K562 (cell line): ENCODE data around the gene EFEMP2. TPM values are rescaled to one million over a fixed set of nuclear protein-coding genes. Genes with fewer than 3 reads are reported as not detected.

Experiments used
- ATF1 ChIP-seq, 2 experiments: fragments of 450-650 bp in 1 of 2; IDR thresholded peaks; 2 replicates each; pipeline ENCODE4 v1.6.1; 2016; ENCODE audit warnings: missing compliant biosample characterization in 1 of 2, missing genetic modification characterization in 1 of 2
- BRD9 ChIP-seq: fragments of 450-650 bp; IDR thresholded peaks from 2 replicates; pipeline ENCODE4 v1.6.1; 2018; ENCODE audit warnings: low read depth; ENCODE audit not compliant: partially characterized antibody
- CCAR2 ChIP-seq: fragments of 200-400 bp; formaldehyde crosslinking; IDR thresholded peaks from 2 replicates; pipeline ENCODE4 v1.6.1; 2017; ENCODE audit warnings: mild to moderate bottlenecking, low read depth, low read length
- E2F4 ChIP-seq: sonication (generic); formaldehyde crosslinking; IDR thresholded peaks from 2 replicates; pipeline ENCODE4 v1.8.0; 2022; ENCODE audit warnings: mild to moderate bottlenecking, low read depth, missing genetic modification reagents
- FOXK2 ChIP-seq, 2 experiments: fragments of 450-650 bp; IDR thresholded peaks in 1 of 2; conservative IDR thresholded peaks in 1 of 2; 2 replicates each; pipeline ENCODE4 v1.6.1; 2016; ENCODE audit warnings: low read depth in 2 of 2, mild to moderate bottlenecking in 1 of 2
- HCFC1 ChIP-seq: IDR thresholded peaks from 2 replicates; pipeline ENCODE4 v1.6.1; 2012; ENCODE audit warnings: low read depth, low read length, improper control_type of control experiment
- JUND ChIP-seq, 2 experiments: IDR thresholded peaks; 2 replicates in 1 of 2; 3 replicates in 1 of 2; pipeline ENCODE4 v1.6.1; 2011; ENCODE audit warnings: borderline replicate concordance in 2 of 2, low read depth in 2 of 2, low read length in 2 of 2, improper control_type of control experiment in 1 of 2, missing biosample characterization in 1 of 2, missing genetic modification characterization in 1 of 2, missing genetic modification reagents in 1 of 2
- PCBP1 ChIP-seq: fragments of 200-400 bp; formaldehyde crosslinking; IDR thresholded peaks from 2 replicates; pipeline ENCODE4 v1.6.1; 2018; ENCODE audit warnings: mild to moderate bottlenecking, low read depth, low read length; ENCODE audit not compliant: poor library complexity, severe bottlenecking
- RBM25 ChIP-seq: fragments of 200-400 bp; formaldehyde crosslinking; IDR thresholded peaks from 2 replicates; pipeline ENCODE4 v1.6.1; 2018; ENCODE audit warnings: low read length, low read depth, moderate library complexity; ENCODE audit not compliant: severe bottlenecking
- RCOR1 ChIP-seq, 2 experiments: IDR thresholded peaks; 2 replicates each; pipeline ENCODE4 v1.6.1; 2012; ENCODE audit warnings: low read depth in 2 of 2, low read length in 2 of 2, borderline replicate concordance in 1 of 2, improper control_type of control experiment in 1 of 2
- RREB1 ChIP-seq: fragments of 250-450 bp; sonication (Bioruptor Pico); IDR thresholded peaks from 2 replicates; pipeline ENCODE4 v1.4.0; 2020
- SETDB1 ChIP-seq: IDR thresholded peaks from one replicate; pipeline ENCODE4 v1.6.1; 2012; ENCODE audit warnings: low read length, control low read depth, inconsistent platforms
- SIRT6 ChIP-seq: IDR thresholded peaks from one replicate; pipeline ENCODE4 v1.6.1; 2012; ENCODE audit warnings: low read depth, mild to moderate bottlenecking, control low read depth, inconsistent platforms, low read length, moderate library complexity
- ZNF165 ChIP-seq: fragments of 250-450 bp; sonication (Bioruptor Pico); IDR thresholded peaks from 2 replicates; pipeline ENCODE4 v1.4.0; 2020; ENCODE audit warnings: borderline replicate concordance
- ZNF717 ChIP-seq: fragments of 250-450 bp; sonication (Bioruptor Pico); IDR thresholded peaks from 2 replicates; pipeline ENCODE4 v1.5.0; 2021
- polyA plus RNA-seq, 8 experiments: library from polyadenylated mRNA; depleted of rRNA in 4 of 8; stranded (reverse) in 5 of 8; unstranded in 3 of 8; fragments of >200 nt; fragmentation: Nextera tagmentation in 2 of 8; fragmentation: Illumina TruSeq in 1 of 8; extraction: Ambion mirVana in 2 of 8; extraction: Trizol in 1 of 8; gene quantifications; 2 replicates each; pipeline versions ENCODE4 v1.2.1 to v1.2.3, GENCODE V29; 2011 to 2014; ENCODE audit warnings: inconsistent platforms in 1 of 8, missing spikeins in 1 of 8
- total RNA-seq, 7 experiments: library from RNA; depleted of rRNA in 6 of 7; stranded (reverse); fragments of >200 nt in 6 of 7; fragmentation: Illumina TruSeq in 2 of 7; extraction: Trizol in 2 of 7; gene quantifications; 2 replicates each; pipeline versions ENCODE4 v1.2.1 to v1.2.3, GENCODE V29; 2011 to 2021; ENCODE audit warnings: low replicate concordance in 1 of 7
- TF ChIP-seq, protein P1 (sequence below): fragments of 250-450 bp; sonication (Bioruptor Pico); IDR thresholded peaks from 2 replicates; pipeline ENCODE4 v1.4.0; 2020
- TF ChIP-seq, protein P2 (sequence below): sonication (generic); formaldehyde crosslinking; IDR thresholded peaks from 2 replicates; pipeline ENCODE4 v1.8.1; 2023; ENCODE audit warnings: mild to moderate bottlenecking, missing genetic modification reagents

Gene EFEMP2
- total and polyA plus RNA-seq, 9 of the 15 experiments (the other 6 are each of a cell fraction or from before 2014, with no cell fraction given) = 0.07 to 2.9 (median 0.69) TPM; not detected in 1

DNA sequence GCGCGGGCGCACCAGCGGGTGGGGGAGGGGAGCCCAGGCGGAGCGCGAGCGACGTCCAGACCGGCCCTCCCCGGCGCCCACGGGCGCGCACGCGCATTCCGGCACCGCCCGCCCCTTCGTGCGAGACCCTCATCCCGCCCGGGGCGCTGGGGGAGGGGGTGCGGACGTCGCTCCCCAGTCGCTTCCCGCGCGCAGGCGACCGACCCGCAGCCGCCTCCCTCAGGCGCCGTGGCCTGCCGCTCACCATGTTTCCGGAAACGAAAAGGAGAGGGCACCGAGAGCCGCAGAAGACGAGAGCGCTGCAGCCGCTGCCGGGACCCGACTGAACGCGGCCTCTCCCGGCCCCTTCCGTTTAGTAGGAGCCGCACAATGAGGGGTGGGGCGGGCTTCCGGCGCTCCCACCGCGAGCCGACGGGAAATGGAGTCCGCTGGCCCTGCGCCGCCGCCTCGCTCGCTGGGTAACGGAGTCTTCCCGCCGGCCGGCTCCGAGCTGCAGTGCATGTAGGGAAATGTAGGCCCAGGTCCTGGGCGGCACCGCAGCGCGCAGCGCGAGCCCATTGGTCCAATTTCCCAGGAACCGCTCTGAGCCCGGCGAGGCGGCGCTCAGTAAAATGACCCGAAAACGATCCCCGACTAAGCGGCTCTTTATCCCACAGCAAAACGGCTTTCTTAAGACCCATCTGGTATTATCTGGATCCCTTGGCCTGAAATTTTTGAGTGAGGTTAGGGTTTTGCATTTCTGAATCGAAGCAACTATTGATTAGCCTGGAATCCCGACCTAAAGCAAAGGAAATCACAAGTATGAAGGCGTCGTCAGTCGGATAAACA lies 14.5 kb downstream of the EFEMP2 start, which contains the start of gene CFL1 (continued):
- TF ChIP-seq JUND (IDR thresholded peaks at IDR 0.05; ENCODE audit: borderline replicate concordance, low read depth, low read length) (peak; percentile 38; the same call in 1 of the 2 replicates), JUND (tag; IDR thresholded peaks at IDR 0.05; ENCODE audit: borderline replicate concordance, low read depth, low read length) (no peak; the same call in 2 of the 3 replicates), SETDB1 (no peak), PCBP1 (no peak), RCOR1 (IDR thresholded peaks at IDR 0.05; ENCODE audit: borderline replicate concordance in 1 of 2, low read depth in 2 of 2, low read length in 2 of 2) (no peak), ZNF717 (no peak), CCAR2 (no peak), ZNF165 (CRISPR knock-in tag) (no peak), SIRT6 (no peak), ATF1 (CRISPR knock-in tag; IDR thresholded peaks at IDR 0.05) (no peak), ATF1 (tag; IDR thresholded peaks at IDR 0.05) (peak; percentile 76), BRD9 (no peak), RREB1 (no peak), RBM25 (peak; percentile 50), HCFC1 (peak; percentile 99), E2F4 (peak; percentile 80; the same call in 1 of the 2 replicates), FOXK2 (conservative IDR thresholded peaks at IDR 0.05 in 1 of 2, IDR thresholded peaks at IDR 0.05 in 1 of 2; ENCODE audit: low read depth in 2 of 2) (no peak)
- TF ChIP-seq, protein P1, sequence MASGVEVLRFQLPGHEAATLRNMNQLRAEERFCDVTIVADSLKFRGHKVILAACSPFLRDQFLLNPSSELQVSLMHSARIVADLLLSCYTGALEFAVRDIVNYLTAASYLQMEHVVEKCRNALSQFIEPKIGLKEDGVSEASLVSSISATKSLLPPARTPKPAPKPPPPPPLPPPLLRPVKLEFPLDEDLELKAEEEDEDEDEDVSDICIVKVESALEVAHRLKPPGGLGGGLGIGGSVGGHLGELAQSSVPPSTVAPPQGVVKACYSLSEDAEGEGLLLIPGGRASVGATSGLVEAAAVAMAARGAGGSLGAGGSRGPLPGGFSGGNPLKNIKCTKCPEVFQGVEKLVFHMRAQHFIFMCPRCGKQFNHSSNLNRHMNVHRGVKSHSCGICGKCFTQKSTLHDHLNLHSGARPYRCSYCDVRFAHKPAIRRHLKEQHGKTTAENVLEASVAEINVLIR = no peak
- TF ChIP-seq, protein P2, sequence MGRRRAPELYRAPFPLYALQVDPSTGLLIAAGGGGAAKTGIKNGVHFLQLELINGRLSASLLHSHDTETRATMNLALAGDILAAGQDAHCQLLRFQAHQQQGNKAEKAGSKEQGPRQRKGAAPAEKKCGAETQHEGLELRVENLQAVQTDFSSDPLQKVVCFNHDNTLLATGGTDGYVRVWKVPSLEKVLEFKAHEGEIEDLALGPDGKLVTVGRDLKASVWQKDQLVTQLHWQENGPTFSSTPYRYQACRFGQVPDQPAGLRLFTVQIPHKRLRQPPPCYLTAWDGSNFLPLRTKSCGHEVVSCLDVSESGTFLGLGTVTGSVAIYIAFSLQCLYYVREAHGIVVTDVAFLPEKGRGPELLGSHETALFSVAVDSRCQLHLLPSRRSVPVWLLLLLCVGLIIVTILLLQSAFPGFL = 0 out of 2 replicates have a peak, but pooled peaks have one; percentile 74
